ENCODE measurements around the gene DMPK.
"Not testable (repeated sequence)": the region's sequence is repeated elsewhere in the genome, so short reads cannot be mapped to it uniquely, and the experiment has no call there.

The DMPK gene

DNA sequence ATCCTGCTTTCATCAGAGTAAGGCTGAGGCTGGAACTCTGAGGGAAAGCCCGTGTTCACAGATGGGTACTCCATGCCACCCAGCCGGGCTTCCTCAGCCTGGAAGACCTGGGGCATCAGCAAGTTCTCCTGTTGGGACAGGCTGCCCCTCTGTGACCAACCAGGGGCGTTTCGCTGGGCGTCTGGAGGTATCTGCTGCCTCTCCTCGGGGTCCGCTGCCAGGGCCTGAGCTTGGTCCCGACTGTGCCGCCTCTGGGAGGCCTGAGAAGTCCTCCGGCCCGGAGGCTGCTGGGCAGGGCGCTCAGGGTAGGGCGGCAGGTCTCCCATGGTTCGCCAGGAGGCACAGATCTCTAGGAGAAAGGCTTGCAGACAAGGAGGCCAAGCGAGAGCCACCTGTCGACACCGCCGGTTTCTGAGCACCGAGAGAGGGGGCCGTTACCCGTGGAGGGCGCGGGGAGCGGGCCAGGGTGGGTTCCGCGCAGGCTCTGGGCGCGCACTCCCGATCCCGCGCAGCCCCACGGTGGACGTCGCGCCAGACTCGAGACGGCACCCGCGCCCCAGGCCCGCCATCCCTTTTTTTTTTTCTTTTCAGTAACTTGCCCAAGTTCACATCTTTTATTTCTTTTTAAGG is 32.7 kb upstream of the DMPK start, which contains the start of gene RSPH6A:
RSPH6A (minus strand) TSS at position 458 of the 630 bp plus-strand sequence; CDS start at position 326, 132 bp downstream.
- DNase-seq, result no peak

DNA sequence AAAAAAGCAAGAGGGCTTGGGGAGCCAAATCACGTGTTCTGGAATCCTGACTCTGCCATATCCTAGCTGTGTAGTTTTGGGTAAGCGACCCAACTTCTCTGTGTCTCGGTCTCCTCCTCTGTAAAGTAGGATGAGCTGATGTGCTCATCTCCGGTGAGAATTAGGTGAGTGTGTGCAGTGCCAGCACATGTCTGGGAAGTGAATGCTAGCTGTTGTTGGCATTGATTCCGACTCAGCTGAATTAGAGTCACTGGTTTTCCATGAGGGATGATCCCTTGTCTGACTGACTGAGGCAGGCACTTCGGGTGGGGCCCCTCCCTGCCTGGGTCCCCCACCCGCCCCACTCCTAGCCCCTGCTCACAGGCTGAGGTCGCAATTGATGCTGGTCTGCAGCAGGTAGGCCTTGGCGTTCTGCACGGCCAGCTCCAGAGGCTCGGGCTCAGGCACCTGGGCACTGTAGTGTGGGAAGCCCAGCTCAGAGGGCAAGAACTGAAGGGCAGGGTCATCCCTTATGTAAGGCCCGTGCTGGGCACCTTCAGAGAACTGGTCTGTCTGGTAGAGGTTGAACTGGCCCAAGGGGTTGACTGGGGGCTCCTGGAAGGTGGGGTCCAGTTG is 32.0 kb upstream of the DMPK start:
- DNase-seq, result no peak

DNA sequence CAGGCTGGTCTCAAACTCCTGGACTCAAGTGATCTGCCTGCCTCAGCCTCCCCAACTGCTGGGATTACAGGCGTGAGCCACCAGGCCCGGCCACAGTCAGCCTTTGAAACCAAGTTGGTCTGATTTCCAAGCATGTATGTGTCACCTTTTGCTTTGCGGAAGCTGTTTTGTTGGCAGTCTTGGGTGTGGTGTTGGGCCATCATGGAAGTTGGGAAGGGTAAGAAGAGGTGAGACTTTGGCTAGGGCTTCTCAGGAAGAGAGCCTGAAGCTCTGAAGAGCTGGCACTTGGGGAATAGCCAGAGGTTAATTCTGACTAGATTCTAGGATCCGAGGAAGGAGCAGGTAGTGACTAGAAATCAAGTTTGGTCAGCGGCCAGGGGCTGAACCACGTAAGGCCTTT is 30.0 kb upstream of the DMPK start:
- no peak for DNase-seq

DNA sequence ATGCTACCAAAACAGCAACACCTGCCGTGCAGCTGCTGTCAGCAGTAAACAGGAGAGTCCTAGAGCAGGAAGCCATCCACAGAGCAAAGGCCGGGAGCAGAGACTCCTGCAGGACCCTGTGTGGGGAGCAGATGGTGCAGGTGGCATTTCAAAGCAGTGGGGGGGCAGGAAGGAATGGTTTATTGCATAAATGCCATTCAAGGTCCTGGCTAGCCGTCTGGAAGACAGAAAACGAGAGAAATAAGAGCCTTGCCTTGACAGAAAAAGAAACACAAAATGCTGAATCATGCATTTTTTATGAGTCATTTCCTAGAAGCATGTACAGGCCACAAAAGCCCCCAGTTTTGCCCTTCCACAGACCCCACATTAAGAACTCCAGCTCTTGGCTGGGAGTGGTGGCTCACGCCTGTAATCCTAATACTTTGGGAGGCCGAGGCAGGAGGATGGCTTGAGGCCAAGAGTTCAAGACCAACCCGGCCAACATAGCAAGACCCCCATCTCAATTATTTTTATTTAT is 27.4 kb upstream of the DMPK start:
- no peak for DNase-seq

DNA sequence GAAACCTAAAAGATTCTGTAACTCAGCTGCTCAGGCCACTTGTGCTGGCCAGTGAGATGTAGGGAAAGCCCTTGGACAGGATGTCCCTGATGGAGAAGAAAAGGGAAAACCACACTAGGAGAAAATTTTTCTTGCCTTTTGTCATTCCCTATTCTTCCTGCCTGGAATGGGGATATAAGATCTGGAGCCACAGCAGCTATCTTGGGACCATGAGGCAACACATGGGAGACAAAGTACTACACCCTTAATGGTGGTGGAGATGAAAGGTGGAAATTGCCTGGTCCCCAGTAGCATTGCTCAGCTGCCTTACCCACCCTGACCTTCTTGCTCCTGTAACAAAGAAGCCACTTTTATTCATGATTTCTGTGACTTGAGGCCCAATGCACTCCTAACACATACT is 23.4 kb upstream of the DMPK start:
- no peak for DNase-seq

DNA sequence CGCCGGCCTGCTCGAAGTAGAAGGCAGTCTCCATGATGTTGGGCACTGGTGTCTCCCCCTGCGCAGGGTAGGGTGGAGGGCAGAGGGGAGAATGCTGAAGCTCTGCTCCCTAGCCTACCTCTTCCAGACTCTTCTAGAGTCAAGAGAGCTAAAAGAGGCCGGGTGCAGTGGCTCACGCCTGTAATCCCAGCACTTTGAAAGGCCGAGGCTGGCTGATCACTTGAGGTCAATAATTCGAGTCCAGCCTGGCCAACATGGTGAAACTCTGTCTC is 22.6 kb upstream of the DMPK start:
- DNase-seq, result no peak

DNA sequence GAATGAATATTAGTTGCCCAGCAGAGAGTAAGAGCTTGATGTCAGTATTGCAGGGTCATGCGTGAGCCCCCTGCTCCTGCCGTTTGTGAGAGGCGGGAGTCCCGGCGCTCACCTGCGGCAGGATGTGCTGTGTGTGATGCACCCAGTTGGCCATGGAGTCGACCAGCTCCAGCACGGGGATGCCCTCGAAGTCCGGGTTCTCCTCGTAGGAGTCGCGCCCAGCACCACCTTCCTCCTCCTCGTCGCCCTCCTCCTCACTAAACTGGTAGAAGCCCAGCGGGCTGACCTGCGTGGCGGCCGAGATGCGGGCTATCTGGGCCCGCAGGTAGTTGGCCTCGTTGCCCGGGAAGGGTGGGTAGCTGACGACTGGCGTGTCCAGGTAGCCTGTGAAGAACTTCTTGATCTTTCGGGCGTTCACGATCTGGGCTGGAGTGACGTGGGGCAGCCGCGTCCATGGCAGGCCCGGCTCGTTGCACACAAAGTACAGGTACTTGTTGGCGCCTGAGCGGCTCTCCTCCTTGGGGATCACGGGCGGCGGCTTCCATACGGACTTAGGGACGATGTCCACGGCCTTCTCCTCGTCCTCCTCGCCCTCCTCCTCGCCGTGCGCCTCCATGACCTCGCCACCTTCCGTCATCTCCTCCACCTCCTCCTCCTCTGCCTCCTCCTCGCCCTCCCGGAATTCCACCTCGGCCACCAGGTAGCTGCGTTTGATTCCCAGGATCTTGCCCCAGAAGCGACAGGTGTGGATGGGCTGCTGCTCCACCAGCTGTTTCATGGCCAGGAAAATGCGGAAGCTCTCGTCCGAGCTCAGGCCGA is 22.1 kb upstream of the DMPK start:
- DNase-seq, result no peak

DNA sequence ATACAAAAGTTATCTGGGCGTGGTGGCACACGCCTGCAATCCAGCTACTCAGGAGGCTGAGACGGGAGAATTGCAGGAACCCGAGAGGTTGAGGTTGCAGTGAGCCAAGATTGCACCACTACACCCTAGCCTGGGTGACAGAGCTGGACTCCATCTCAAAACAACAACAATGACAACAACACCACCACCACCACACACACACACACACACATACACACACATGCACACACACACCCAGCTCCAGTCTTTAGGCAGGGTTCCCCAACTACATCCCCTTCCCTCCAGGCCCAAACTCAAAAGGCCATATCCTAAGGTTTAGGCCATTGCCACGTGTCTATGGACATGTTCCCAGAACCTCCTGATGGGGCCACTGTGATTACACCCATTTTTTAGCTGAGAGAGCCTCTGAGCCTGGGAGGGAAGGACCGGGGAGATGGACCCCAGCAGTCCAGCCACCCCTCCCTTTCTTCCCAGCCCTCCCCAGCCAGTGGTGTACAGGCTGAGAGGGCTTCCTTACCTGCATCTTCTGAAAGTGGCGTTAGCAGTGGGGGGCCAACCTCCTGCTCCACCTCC is 19.4 kb upstream of the DMPK start:
- no peak for DNase-seq

DNA sequence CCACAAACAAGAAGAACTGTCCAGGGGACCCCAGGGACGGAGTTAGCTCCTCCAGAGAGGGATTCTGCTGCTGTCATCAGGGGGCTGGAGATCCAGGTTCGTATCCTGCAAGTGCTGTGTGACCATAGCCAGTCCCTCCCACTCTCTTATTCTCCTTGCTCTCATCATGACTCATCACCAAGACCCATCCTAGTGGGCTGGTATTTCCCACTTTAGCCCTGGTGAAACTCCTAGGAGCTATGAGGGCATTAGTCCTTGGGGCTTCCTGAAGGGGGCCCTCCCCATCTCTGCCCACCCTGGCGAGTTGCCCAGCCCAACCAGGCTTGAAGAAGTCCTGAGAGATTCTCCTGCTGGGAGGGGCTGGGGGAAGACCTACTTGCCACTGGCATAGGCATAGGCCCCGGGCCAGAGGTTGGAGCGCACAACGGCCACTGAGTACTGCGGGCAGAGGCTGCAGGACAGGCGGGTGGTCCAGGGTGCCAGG is 17.8 kb upstream of the DMPK start:
- no peak for DNase-seq

DNA sequence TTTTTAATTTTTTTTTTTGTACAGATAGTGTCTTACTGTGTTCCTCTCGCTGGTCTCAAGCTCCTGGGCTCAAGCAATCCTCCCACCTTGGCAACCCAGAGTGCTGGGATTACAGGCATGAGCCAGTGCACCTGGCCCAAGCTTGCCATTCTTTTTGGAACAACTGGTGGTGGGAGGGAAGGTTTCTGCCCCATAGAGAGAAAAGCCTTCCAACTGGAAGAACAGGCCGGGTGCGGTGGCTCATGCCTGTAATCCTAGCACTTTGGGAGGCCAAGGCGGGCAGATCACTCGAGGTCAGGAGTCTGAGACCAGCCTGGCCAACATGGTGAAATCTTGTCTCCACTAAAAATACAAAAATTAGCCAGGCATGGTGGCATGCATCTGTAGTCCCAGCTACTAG is 17.3 kb upstream of the DMPK start:
- DNase-seq, result not testable (repeated sequence)

DNA sequence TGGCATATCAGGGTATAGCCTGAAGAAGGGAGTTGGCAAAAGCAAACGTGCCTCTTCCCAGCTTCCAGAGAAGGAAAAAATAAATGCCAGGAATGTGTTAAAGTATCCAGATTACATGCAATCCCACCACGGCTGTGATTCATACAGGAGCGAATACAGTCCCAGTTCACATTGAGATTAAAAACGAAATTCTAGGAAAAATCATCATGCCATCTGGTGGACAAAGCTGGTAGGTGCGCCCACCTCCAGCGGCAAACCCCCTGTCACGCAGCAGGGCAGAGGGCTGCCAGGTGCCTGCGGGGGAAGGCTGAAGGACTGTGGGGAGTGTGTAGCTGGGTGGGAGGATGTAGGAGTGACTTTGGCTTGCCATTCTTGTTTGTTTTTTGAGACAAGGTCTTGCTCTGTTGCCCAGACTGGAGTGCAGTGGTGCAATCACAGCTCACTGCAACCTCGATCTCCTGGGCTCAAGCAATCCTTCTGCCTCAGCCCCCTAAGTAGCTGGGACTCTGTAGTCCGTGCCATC is 16.8 kb upstream of the DMPK start:
- peak; percentile 60 for DNase-seq

DNA sequence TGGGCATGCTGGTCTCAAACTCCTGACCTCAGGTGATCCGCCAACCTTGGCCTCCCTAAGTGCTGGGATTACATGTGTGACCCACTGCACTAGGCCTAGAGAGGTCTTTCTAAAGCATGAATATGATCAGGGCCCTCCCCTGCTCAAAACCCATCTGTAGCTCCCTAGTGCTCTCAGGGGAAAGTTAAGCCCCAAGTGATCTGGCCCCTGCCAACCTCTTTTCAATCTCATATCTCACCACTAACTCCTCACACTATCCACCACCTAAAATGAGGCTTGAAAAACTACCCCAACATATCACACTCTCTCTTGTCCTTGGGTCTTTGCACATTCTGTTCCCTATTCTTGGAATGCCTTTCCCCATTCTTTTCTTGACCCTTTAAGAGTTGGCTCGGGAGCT is 12.3 kb upstream of the DMPK start:
- DNase-seq, result no peak

DNA sequence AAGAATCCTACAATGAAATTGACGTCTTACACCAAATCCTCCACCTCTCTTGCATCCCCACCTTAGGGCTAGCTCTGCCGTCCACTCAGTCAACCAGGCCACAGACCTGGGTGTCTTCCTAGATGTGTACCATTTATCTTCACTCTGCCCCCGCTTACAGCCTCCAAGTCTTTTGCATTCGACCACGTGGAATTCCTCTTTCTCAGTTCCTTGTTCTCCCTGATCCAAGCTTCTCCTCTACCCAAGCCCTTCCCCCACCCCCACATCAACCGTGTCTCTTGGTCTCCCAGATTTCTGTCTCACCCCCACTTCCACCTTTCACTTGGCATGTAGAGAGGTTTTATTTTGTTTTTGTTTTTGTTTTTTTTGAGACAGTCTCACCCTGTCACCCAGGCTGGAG is 11.6 kb upstream of the DMPK start:
- DNase-seq, result no peak

DNA sequence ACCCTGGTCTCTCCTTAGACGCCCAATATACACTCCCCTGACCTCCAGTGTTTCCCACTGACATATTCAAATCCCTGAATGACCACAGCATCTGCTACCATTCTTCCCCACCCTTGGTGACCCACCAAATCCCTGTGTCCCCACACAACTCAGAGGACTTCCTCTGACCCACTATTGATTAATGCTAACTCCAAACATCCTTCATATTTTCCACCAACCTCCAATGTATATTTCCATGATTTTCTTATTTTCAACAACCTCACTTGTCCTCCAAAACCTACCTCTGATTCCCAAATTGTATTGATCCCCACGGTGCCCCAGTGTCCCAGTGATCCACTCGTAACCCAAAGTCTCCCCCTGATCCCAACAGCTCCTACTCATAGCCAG is 10.9 kb upstream of the DMPK start:
- no peak for DNase-seq

DNA sequence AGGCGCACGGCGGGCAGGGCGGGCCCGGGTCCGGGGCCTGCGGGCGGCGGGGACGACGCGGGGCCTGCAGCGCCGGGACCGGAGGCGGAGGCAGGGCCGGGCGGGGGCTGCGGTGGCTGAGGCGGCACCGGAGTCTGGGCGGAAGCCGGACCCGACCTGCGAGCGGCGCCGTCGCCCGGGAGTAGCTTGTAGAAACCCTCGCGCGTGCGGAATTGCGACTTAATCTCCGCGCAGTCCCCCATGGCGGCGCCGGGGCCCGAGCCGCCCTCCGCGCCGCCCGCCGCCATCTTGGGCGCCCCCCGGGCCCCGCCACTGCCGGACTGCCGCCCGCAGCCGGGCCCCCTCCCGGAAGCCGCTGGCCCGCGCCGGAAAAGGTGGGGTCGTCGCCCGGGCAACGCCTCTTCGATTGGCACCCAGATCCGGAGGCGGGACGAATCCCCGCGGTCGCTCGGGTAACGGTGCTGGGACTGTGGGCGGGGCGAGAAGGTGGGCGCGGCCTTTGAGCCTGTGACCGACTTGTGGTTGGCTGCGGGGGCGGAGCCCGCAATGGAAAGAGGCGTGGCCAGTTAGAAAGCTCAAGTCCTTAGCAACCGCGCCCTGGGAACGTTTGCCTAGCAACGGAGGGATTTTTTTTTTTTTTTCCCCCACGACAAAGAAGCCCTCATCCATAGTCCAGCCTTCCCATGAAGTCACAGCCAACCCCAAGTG is 10.3 kb upstream of the DMPK start, which contains the start of gene DMWD:
DMWD (minus strand) TSS at position 376 of the 708 bp plus-strand sequence; CDS start at position 287, 89 bp downstream.
- DNase-seq, result peak; percentile 98

DNA sequence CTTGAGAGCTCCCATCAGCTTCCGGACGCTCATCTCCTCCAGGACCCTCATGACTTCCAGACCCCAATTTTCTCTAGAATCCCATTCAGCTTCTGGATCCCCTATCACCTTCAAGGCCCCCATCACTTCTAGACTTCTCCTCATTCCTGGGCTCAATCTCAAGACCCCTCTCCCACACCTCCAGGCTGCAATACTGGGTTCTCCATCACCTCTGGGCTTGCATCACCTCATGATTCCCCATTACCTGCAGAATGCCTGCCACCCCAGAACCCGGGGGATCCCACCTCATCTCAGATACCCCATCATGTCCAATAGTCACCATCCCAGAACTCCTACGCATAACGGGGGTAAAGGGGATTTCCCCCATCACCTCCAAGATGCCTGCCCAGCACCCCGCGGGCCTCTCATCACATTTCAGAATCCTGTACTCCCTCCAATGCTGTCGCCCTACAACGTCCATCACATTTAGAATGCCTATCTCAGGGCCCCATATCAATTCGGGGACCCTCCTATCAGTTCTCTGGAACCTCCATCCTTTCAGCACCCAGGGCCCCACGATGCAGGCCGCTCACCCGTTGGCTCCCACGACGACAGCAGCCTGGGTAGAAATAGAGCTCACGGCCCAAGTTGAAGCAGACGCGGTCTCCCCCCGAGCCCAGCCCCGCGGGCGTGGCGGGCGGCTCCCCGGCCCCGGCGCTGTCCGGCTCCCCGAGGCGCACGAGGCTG is 9.6 kb upstream of the DMPK start:
- no peak for DNase-seq

DNA sequence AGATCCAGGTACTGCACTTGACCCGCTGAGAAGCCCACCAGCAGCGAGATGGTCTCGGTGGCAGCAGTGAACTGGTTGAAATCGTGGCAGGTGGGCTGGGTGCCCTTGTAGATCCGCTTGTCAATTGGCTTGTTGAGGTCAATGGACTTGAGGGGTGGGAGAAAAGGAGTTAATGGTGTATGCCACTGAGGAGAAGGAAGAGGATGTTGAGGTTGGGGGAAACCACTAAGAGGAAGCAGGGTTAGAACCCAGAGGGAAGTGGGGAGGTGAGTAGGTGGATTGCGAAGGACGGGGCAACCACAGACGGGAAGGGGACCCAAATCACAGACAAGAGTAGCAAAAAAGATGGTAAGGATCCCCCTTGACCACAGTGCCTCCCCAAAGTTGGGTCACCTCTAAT is 8.7 kb upstream of the DMPK start:
- DNase-seq, result peak; percentile 31

DNA sequence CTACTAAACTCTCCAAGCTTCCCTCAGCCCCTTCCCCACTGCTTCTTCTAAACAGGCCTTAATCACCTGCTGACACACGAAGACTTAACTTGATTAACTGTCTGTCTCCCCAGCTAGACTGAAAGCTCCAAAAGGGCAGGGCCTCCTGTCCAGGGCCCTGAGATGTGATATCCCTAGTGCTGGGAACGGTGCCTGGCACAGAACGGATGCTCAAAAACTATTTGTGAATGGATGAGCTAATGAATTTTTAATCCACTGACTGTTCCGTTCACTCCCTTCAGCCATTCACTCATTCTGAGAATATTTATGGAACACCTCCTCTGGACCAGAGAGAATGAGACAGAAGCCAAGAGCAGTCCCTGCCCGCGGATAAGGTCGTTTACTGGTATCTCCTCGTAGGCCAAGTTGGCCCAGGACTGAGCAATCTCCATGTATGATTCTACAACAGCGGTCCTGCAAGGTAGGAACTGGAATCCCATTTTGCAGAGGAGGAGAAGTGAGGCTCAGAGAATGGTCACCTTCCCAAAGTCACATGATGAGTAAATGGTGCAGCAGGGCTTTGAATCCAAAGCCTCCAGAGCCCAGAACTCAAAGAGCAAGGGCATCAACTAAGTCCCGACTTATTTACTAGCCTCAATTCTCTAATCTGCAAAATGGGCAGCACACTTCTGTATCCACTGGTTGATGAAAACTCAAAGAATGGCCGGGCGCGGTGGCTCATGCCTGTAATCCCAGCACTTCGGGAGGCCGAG is 6.9 kb upstream of the DMPK start:
- no peak for DNase-seq

DNA sequence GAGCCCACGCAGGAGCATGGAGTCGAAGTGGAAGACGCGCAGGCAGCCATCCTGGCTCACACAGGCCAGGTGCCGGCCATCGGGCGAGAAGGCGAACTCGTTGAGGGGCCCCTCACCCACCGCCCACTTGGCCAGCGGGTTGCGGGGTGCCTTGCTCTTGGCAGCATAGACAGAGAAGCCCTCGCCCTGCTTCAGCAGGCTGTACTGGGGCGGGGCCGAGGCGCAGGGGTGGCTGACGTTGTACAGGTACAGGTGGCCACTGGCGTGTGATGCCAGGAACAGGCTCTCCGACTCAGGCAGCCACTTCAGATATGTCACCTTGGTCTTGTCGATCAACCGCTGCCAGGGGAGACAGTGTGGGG is 4.2 kb upstream of the DMPK start:
- no peak for DNase-seq

DNA sequence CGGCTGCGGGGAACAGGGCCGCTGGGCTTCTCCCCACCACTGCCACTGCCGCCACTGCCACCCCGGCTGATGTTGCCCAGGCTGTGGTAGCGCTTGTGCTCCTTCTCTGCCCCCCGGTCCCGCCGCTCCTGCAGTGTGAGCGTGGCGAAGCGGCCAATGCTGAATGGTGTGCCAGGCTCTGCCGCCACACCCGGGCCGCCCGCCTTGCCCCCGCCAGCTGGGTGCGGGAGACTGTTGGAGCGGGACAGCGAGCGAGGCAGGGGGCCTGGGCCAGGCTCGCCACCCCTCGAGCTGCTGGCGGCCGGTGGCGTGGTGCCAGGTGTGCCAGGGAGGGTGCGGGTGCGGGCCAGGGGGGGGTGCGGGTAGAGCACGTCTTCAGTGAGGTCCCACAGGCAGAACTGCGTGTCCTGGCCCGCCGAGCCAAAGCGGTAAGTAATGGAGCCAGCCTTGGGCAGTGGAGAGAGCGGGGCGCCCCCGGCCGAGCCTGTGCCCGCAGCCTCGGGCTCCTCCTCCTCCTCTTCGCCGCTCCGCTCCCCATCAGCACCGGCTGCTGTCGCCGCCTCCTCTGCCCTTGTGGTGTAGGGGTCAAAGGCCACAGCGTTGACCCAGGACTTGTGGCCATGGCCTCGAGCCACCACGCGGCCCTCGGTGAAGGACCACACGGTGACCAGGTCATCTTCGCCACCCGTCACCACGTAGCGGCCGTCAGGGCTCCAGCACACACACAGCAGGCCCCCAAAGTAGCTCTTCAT is 3.7 kb upstream of the DMPK start:
- DNase-seq, result no peak
